Measurements from ENCODE around the gene CBFA2T3.

DNA sequence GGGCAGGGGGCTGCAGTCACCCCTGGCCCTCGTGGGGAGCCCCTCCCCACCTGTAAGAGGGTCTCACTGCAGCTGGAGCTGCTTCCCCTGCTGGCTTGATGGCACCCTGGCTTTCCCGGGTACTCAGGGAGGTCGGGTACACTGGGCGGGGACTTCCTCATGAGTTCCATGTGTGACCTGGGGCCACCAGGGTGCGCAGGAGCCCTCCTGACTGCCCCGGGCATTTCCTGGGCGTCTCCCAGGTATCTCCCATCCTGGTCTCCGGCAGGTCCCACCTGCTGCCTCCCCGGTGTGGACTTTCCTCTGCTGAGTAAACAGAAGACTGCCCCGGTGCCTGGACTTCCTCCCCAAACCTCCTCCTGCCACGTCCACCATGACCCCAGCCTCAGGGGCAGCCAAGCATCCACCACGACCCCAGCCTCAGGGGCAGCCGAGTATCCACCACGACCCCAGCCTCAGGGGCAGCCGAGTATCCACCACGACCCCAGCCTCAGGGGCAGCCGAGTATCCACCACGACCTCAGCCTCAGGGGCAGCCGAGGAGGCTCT lies 40.9 kb downstream of the CBFA2T3 start:
- TF ChIP-seq POLR2AphosphoS5 (IDR thresholded peaks at IDR 0.05; ENCODE audit: borderline replicate concordance, low read depth, low read length), result no peak
- TF ChIP-seq EZH2 (IDR thresholded peaks at IDR 0.05), result no peak
- no peak for TF ChIP-seq FOXP2 (optimal IDR thresholded peaks at IDR 0.05; ENCODE audit: control extremely low read depth, extremely low read length, insufficient read depth)
